ENCODE results near the gene SAXO1.

SAXO1 gene

GRCh38 chr9:18921366-18922075 lies 111.5 kb downstream of the SAXO1 start:
- Mint-ChIP-seq H3K36me3 (no peaks in the 10 kb centered on the region), H3K4me3 (no peak overlapping the region), H3K27ac (no peak overlapping the region), H3K4me1 (ENCODE audit: low read depth) (no peaks in the 10 kb centered on the region), H3K9me3 (ENCODE audit: low read depth) (no peaks in the 10 kb centered on the region), H3K27me3 (no peaks in the 10 kb centered on the region)

GRCh38 chr9:18920141-18921084 lies 112.6 kb downstream of the SAXO1 start:
- Mint-ChIP-seq H3K4me1 (ENCODE audit: low read depth) (no peaks in the 10 kb centered on the region), H3K27ac (no peak overlapping the region), H3K27me3 (peaks cover 1% of the 10 kb centered on the region), H3K9me3 (ENCODE audit: low read depth) (no peaks in the 10 kb centered on the region), H3K36me3 (no peaks in the 10 kb centered on the region), H3K4me3 (no peak overlapping the region)

GRCh38 chr9:18911714-18912342 lies 121.2 kb downstream of the SAXO1 start:
- no peak overlapping the region for H3K27ac Mint-ChIP-seq

GRCh38 chr9:18910916-18911315 lies 122.1 kb downstream of the SAXO1 start:
- no peaks in the 10 kb centered on the region for H3K36me3 Mint-ChIP-seq
- no peaks in the 10 kb centered on the region for H3K4me1 Mint-ChIP-seq (ENCODE audit: low read depth)
- no peak overlapping the region for H3K27ac Mint-ChIP-seq
- H3K27me3 Mint-ChIP-seq = peaks cover 9% of the 10 kb centered on the region
- no peak overlapping the region for H3K4me3 Mint-ChIP-seq
- H3K9me3 Mint-ChIP-seq (ENCODE audit: low read depth) = no peaks in the 10 kb centered on the region

More at GRCh38 chr9:18911714-18912342, 121.2 kb downstream of the SAXO1 start:
- H3K4me1 Mint-ChIP-seq (ENCODE audit: low read depth) = no peaks in the 10 kb centered on the region
- peaks cover 8% of the 10 kb centered on the region for H3K27me3 Mint-ChIP-seq
- H3K4me3 Mint-ChIP-seq = no peak overlapping the region
- H3K36me3 Mint-ChIP-seq = no peaks in the 10 kb centered on the region
- H3K9me3 Mint-ChIP-seq (ENCODE audit: low read depth) = no peaks in the 10 kb centered on the region

DNA sequence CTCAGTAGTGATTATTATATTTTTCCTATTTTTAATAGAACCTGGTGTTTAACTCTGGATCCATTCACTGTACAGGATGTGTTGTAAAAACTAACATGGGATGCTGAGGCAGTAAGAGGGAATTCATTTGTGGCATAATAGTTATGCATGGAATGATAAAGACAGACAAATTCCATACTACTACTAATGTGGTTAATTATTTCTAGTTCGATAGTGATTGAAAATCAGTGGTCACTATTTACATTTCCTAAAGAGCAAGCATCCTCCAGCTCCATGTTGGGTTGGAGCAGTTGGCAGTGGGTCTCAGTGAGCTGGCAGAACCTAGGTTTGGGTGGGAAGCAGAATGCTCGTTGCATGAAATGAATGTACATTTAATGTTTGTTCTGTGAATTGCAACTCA lies 122.6 kb downstream of the SAXO1 start:
- Mint-ChIP-seq H3K9me3 (ENCODE audit: low read depth) (no peaks in the 10 kb centered on the region), H3K27ac (no peak overlapping the region), H3K36me3 (no peaks in the 10 kb centered on the region), H3K4me3 (no peak overlapping the region), H3K4me1 (ENCODE audit: low read depth) (no peaks in the 10 kb centered on the region), H3K27me3 (peaks cover 9% of the 10 kb centered on the region)

DNA sequence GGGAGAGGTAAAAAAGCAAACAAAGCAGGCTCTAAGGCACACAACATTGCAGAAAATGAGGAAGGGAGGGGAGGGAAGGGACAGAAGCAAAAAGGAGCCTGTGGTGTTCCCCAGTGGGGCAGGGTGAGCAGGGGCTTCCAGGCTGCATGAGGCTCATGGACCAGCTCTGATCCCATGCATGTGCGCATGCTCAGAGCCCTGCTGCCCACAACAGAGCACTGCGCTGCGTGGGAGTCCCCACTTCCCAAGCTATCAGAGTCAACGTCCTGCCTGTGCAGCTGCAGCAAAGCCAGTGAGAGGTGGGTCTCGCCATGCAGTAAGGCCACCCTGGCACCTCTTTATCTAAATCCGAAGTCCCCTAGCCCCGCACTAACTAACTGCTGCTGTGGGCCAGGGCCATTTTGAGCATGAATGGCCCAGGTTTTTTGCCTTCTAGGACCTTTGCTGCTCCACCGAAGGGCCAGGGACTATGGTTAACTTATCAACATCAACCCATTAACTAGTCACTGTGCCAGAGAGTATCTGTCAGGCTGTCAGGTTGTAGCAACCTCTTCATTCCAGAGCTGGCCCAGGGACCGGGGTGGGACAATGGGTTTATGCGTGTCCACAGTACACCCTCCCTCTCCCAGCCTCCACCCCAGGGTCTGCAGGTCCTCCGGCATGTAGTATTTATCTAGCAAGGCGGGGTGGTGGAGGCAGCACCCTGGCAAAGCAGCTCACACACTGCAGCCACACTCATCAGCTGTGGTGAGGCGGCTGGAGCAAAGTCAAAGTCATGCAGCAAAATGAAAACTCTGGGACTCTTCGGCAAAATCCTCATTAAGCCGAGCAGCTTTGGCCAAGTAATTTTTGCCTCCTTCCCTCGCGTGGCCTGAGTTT lies 123.6 kb downstream of the SAXO1 start:
- Mint-ChIP-seq H3K27ac (no peak overlapping the region), H3K27me3 (peaks cover 9% of the 10 kb centered on the region), H3K9me3 (ENCODE audit: low read depth) (no peaks in the 10 kb centered on the region), H3K4me1 (ENCODE audit: low read depth) (no peaks in the 10 kb centered on the region), H3K4me3 (no peak overlapping the region), H3K36me3 (no peaks in the 10 kb centered on the region)

- H3K9me3 Mint-ChIP-seq (ENCODE audit: low read depth) = no peaks in the 10 kb centered on the region
- peaks cover 9% of the 10 kb centered on the region for H3K27me3 Mint-ChIP-seq
- no peaks in the 10 kb centered on the region for H3K4me1 Mint-ChIP-seq (ENCODE audit: low read depth)
- no peak overlapping the region for H3K27ac Mint-ChIP-seq
- no peaks in the 10 kb centered on the region for H3K36me3 Mint-ChIP-seq
- H3K4me3 Mint-ChIP-seq = no peak overlapping the region
Measured at GRCh38 chr9:18907927-18908625, 124.9 kb downstream of the SAXO1 start.

GRCh38 chr9:18906656-18907395 lies 126.2 kb downstream of the SAXO1 start:
- Mint-ChIP-seq H3K36me3 (no peaks in the 10 kb centered on the region), H3K4me1 (ENCODE audit: low read depth) (no peaks in the 10 kb centered on the region), H3K4me3 (no peak overlapping the region), H3K27ac (no peak overlapping the region), H3K9me3 (ENCODE audit: low read depth) (peaks cover 9% of the 10 kb centered on the region), H3K27me3 (peaks cover 9% of the 10 kb centered on the region)

GRCh38 chr9:18905883-18906629 lies 127.0 kb downstream of the SAXO1 start:
- no peak overlapping the region for H3K27ac Mint-ChIP-seq
- H3K27me3 Mint-ChIP-seq = peaks cover 9% of the 10 kb centered on the region
- peaks cover 13% of the 10 kb centered on the region for H3K9me3 Mint-ChIP-seq (ENCODE audit: low read depth)
- no peak overlapping the region for H3K4me3 Mint-ChIP-seq
- no peaks in the 10 kb centered on the region for H3K4me1 Mint-ChIP-seq (ENCODE audit: low read depth)
- H3K36me3 Mint-ChIP-seq = no peaks in the 10 kb centered on the region

- no peak overlapping the region for H3K4me3 Mint-ChIP-seq
- H3K27me3 Mint-ChIP-seq = peaks cover 9% of the 10 kb centered on the region
- no peaks in the 10 kb centered on the region for H3K36me3 Mint-ChIP-seq
- H3K27ac Mint-ChIP-seq = no peak overlapping the region
- no peaks in the 10 kb centered on the region for H3K4me1 Mint-ChIP-seq (ENCODE audit: low read depth)
- peaks cover 16% of the 10 kb centered on the region for H3K9me3 Mint-ChIP-seq (ENCODE audit: low read depth)
Measured at GRCh38 chr9:18905028-18905882, 127.8 kb downstream of the SAXO1 start.

DNA sequence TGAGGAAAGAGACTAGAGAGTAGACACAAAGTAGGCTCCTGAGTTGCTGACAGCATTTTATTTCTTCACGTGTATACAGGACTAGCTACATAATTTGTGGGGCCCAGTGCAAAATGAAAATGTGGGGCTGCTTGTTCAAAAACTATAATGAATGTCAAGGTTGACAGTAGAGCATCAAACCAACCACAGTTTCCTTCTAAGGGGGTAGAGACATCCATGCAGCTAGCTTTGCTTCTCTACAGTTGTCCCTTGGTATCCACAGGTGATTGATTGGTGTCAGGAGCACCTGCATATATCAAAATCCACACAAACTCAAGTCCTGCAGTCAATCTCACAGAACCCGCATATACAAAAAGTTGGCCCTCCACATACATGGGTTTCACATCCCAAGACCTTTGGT lies 129.6 kb downstream of the SAXO1 start:
- Mint-ChIP-seq H3K4me1 (ENCODE audit: low read depth) (no peaks in the 10 kb centered on the region), H3K4me3 (no peak overlapping the region), H3K27ac (no peak overlapping the region), H3K36me3 (no peaks in the 10 kb centered on the region), H3K9me3 (ENCODE audit: low read depth) (peaks cover 22% of the 10 kb centered on the region), H3K27me3 (peaks cover 6% of the 10 kb centered on the region)

GRCh38 chr9:18896531-18897179 lies 136.4 kb downstream of the SAXO1 start:
- H3K4me3 Mint-ChIP-seq = no peak overlapping the region
- H3K27me3 Mint-ChIP-seq = no peaks in the 10 kb centered on the region
- no peak overlapping the region for H3K27ac Mint-ChIP-seq
- peaks cover 8% of the 10 kb centered on the region for H3K36me3 Mint-ChIP-seq
- no peaks in the 10 kb centered on the region for H3K4me1 Mint-ChIP-seq (ENCODE audit: low read depth)
- peaks cover 17% of the 10 kb centered on the region for H3K9me3 Mint-ChIP-seq (ENCODE audit: low read depth)
